Esophagus squamous epithelium (tissue), 5 donors: ENCODE results near the gene HMGXB4. TPM values are rescaled to one million over a fixed set of nuclear protein-coding genes. Genes with fewer than 3 reads are reported as not detected.

Experiments
- DNase-seq: peaks from one replicate; lab custom pipeline; 2025; lab: John Stamatoyannopoulos, UW
- H3K27ac ChIP-seq, 4 donors: fragments of 200-600 bp; sonication (generic); one replicate each; pipeline ENCODE4 v1.5.1; 2016 to 2019; ENCODE audit warnings: mild to moderate bottlenecking in 1 of 4
- H3K27me3 ChIP-seq, 4 donors: fragments of 200-600 bp; sonication (generic); 1 replicate in 3 of 4; 2 replicates in 1 of 4; pipeline versions ENCODE4 v1.5.1 to v1.6.0; 2017 to 2021; ENCODE audit warnings: antibody characterized with exemption in 1 of 4
- H3K36me3 ChIP-seq, 3 donors: fragments of 200-600 bp; sonication (generic); one replicate each; pipeline ENCODE4 v1.5.1; 2016 to 2019
- H3K4me1 ChIP-seq, 3 donors: fragments of 200-600 bp; sonication (generic); one replicate each; pipeline ENCODE4 v1.5.1; 2017 to 2019
- H3K4me3 ChIP-seq, 4 donors: fragments of 200-600 bp; sonication (generic); 1 replicate in 3 of 4; 2 replicates in 1 of 4; pipeline ENCODE4 v1.5.1; 2016 to 2019; ENCODE audit warnings: mild to moderate bottlenecking in 2 of 4, moderate library complexity in 1 of 4
- H3K9me3 ChIP-seq, 3 donors: fragments of 200-600 bp; sonication (generic); one replicate each; pipeline ENCODE4 v1.5.1; 2016 to 2019
- CTCF ChIP-seq, 6 experiments: fragments of 450-650 bp in 4 of 6; fragments of 200-600 bp in 2 of 6; sonication (generic) in 2 of 6; IDR thresholded peaks; one replicate each; pipeline ENCODE4 v1.5.1; 2016 to 2019; ENCODE audit warnings: antibody characterized with exemption in 6 of 6, mild to moderate bottlenecking in 4 of 6, moderate library complexity in 4 of 6
- POLR2A ChIP-seq, 4 donors: fragments of 450-650 bp; IDR thresholded peaks; one replicate each; pipeline ENCODE4 v1.6.1; 2017; ENCODE audit warnings: antibody characterized with exemption in 4 of 4, mild to moderate bottlenecking in 4 of 4, moderate library complexity in 3 of 4
- WGBS, 2 donors: methylation state at CpG; one replicate each; pipeline ENCODE4 v1.1.5; 2018; 5-methylcytosine and 5-hydroxymethylcytosine counted together
- intact Hi-C: fragments of 100-400 bp; cut with DNase I; formaldehyde crosslinking; loops from one replicate; pipeline ENCODE4 v1.15.0; 2022
- total RNA-seq, 4 donors: library from RNA; depleted of rRNA; stranded (reverse); fragments of >200 nt; gene quantifications; one replicate each; pipeline ENCODE4 v1.1.0, GENCODE V29; 2016
- donor health status: DM: yes; HTN: yes; CAD: no.

The HMGXB4 gene
- total RNA-seq, 4 donors from 2014 or later: 10.2 to 20.1 (median 13.5) TPM

- intact Hi-C loops: no loop called here
Observed at GRCh38 chr22:35324762-35325161, 67.5 kb downstream of the HMGXB4 start.

GRCh38 chr22:35325209-35325608 is 67.9 kb downstream of the HMGXB4 start:
- intact Hi-C loops: no loop called here
- Histone ChIP-seq H3K4me1 (peaks cover 3 to 11% (median 7%) of the 10 kb centered on the region in 3 donors), H3K9me3 (no peaks in the 10 kb centered on the region), H3K27ac (no peak overlapping the region), H3K4me3 (no peak overlapping the region), H3K36me3 (peaks cover 31 to 100% (median 55%) of the 10 kb centered on the region in 3 donors), H3K27me3 (no peaks in the 10 kb centered on the region)
- no peak for DNase-seq
- 88 to 95% methylated on average over 5 of the region's 5 CpGs for WGBS, 2 donors
- no peak for TF ChIP-seq POLR2A (IDR thresholded peaks at IDR 0.05)
- no peak for TF ChIP-seq CTCF (IDR thresholded peaks at IDR 0.05)

More at GRCh38 chr22:35324762-35325161, 67.5 kb downstream of the HMGXB4 start:
- peaks cover 0 to 6% (median 3%) of the 10 kb centered on the region in 3 donors for H3K4me1 ChIP-seq
- no peak for DNase-seq
- WGBS, 2 donors: 82 to 86% methylated on average over 3 to 4 of the region's 4 CpGs
- no peak overlapping the region for H3K27ac ChIP-seq
- no peak for TF ChIP-seq POLR2A (IDR thresholded peaks at IDR 0.05)
- TF ChIP-seq CTCF (IDR thresholded peaks at IDR 0.05): no peak
- H3K36me3 ChIP-seq: peaks cover 31 to 100% (median 60%) of the 10 kb centered on the region in 3 donors
- H3K9me3 ChIP-seq: no peaks in the 10 kb centered on the region
- H3K4me3 ChIP-seq: no peak overlapping the region
- H3K27me3 ChIP-seq: no peaks in the 10 kb centered on the region

- TF ChIP-seq CTCF (IDR thresholded peaks at IDR 0.05) (no peak), POLR2A (IDR thresholded peaks at IDR 0.05) (no peak)
- 94 to 95% methylated on average over 11 to 15 of the region's 17 CpGs for WGBS, 2 donors
- H3K27me3 ChIP-seq: no peaks in the 10 kb centered on the region
- intact Hi-C loops: no loop called here
- peaks cover 8 to 18% (median 14%) of the 10 kb centered on the region in 3 donors for H3K4me1 ChIP-seq
- no peak overlapping the region for H3K27ac ChIP-seq
- no peak overlapping the region for H3K4me3 ChIP-seq
- peaks cover 25 to 100% (median 49%) of the 10 kb centered on the region in 3 donors for H3K36me3 ChIP-seq
- no peak for DNase-seq
- no peaks in the 10 kb centered on the region for H3K9me3 ChIP-seq
Observed at GRCh38 chr22:35326854-35327562, 69.7 kb downstream of the HMGXB4 start.

GRCh38 chr22:35327690-35328471 is 70.6 kb downstream of the HMGXB4 start:
- no peak for DNase-seq
- H3K4me1 ChIP-seq: peaks cover 8 to 18% (median 14%) of the 10 kb centered on the region in 3 donors
- H3K36me3 ChIP-seq: peaks cover 17 to 100% (median 50%) of the 10 kb centered on the region in 3 donors
- H3K27ac ChIP-seq: no peak overlapping the region
- TF ChIP-seq CTCF (IDR thresholded peaks at IDR 0.05): no peak
- TF ChIP-seq POLR2A (IDR thresholded peaks at IDR 0.05): no peak
- H3K4me3 ChIP-seq: no peak overlapping the region
- intact Hi-C loops: no loop called here
- 88 to 91% methylated on average over 14 to 15 of the region's 21 CpGs for WGBS, 2 donors
- no peaks in the 10 kb centered on the region for H3K9me3 ChIP-seq
- no peaks in the 10 kb centered on the region for H3K27me3 ChIP-seq

GRCh38 chr22:35328472-35328885 is 71.2 kb downstream of the HMGXB4 start:
- no peak for TF ChIP-seq CTCF (IDR thresholded peaks at IDR 0.05)
- no peak for TF ChIP-seq POLR2A (IDR thresholded peaks at IDR 0.05)
- no peaks in the 10 kb centered on the region for H3K9me3 ChIP-seq
- peaks cover 18 to 100% (median 50%) of the 10 kb centered on the region in 3 donors for H3K36me3 ChIP-seq
- 81 to 87% methylated on average over 15 of the region's 15 CpGs for WGBS, 2 donors
- intact Hi-C loops: no loop called here
- no peak overlapping the region for H3K4me3 ChIP-seq
- peak overlapping the region in 1 of 4 donors; percentile 25 for H3K27ac ChIP-seq
- no peaks in the 10 kb centered on the region for H3K27me3 ChIP-seq
- no peak for DNase-seq
- peaks cover 8 to 18% (median 14%) of the 10 kb centered on the region in 3 donors for H3K4me1 ChIP-seq
